Endothelial cell of umbilical vein (primary cell): ENCODE data around the gene OSGEPL1. TPM values are rescaled to one million over a fixed set of nuclear protein-coding genes. Genes with fewer than 3 reads are reported as not detected.
"Not testable (repeated sequence)": the region's sequence is repeated elsewhere in the genome, so short reads cannot be mapped to it uniquely, and the experiment has no call there.

ENCODE experiments used
- BruUV-seq: library from RNA; stranded (reverse); fragments of 400-500 nt; replicated peaks from 2 replicates; lab custom pipeline; 2021; lab: Mats Ljungman, UMichigan
- CTCF ChIA-PET: fragments of 300-600, 350-600 bp; sonication (Branson Sonifier 250); formaldehyde crosslinking; loops from one replicate; lab custom pipeline; 2021; ENCODE audit warnings: antibody characterized with exemption, inconsistent platforms; lab: Charles Lee
- POLR2A ChIA-PET: fragments of 300-600, 350-600 bp; sonication (Branson Sonifier 250); formaldehyde crosslinking; loops from one replicate; lab custom pipeline; 2021; ENCODE audit warnings: antibody characterized with exemption, inconsistent platforms; lab: Charles Lee
- DNase-seq: peaks from one replicate; pipeline ENCODE4 v3.0.0-alpha.2; 2011; ENCODE audit warnings: low read depth, low spot score
- FAIRE-seq: peaks from 2 replicates; lab custom pipeline; 2011; peaks lifted over from hg19 to GRCh38; lab: Jason Lieb, UNC
- H2AFZ ChIP-seq: 2 replicates; pipeline ENCODE4 v1.6.0; 2012; ENCODE audit warnings: low read depth, low read length, control low read depth, inconsistent platforms
- H3K27ac ChIP-seq: 2 replicates; pipeline ENCODE4 v1.5.1; 2011; ENCODE audit warnings: low read depth, mild to moderate bottlenecking, control low read depth, low read length, moderate library complexity; ENCODE audit not compliant: insufficient read depth
- H3K27me3 ChIP-seq, 2 experiments: 2 replicates each; pipeline versions ENCODE4 v1.6.0 to v1.6.1; 2011; ENCODE audit warnings: low read length in 2 of 2, mixed read lengths in 1 of 2; ENCODE audit not compliant: control insufficient read depth in 2 of 2, insufficient read depth in 2 of 2
- H3K36me3 ChIP-seq, 2 experiments: 2 replicates in 1 of 2; 3 replicates in 1 of 2; pipeline ENCODE4 v1.5.1; 2011; ENCODE audit warnings: low read length in 2 of 2, mild to moderate bottlenecking in 1 of 2, moderate library complexity in 1 of 2; ENCODE audit not compliant: control insufficient read depth in 2 of 2, insufficient read depth in 2 of 2; ENCODE audit errors: extremely low read depth in 1 of 2
- H3K4me1 ChIP-seq: 3 replicates; pipeline ENCODE4 v1.5.1; 2011; ENCODE audit warnings: mild to moderate bottlenecking, low read length; ENCODE audit not compliant: control insufficient read depth, insufficient read depth; ENCODE audit errors: extremely low read depth
- H3K4me2 ChIP-seq: 2 replicates; pipeline ENCODE4 v1.6.1; 2011; ENCODE audit warnings: low read length, control low read depth, mixed read lengths; ENCODE audit not compliant: insufficient read depth
- H3K4me3 ChIP-seq, 3 experiments: fragments of 200-600 bp in 1 of 3; sonication (generic), shearing (Covaris generic) in 1 of 3; replicated peaks in 1 of 3; 2 replicates each; pipeline ENCODE4 v1.5.1; 2011 to 2016; ENCODE audit warnings: control low read depth in 3 of 3, low read length in 3 of 3, mild to moderate bottlenecking in 2 of 3, inconsistent platforms in 1 of 3, low read depth in 1 of 3, moderate library complexity in 1 of 3; ENCODE audit not compliant: insufficient read depth in 1 of 3
- H3K79me2 ChIP-seq: 2 replicates; pipeline ENCODE4 v1.6.0; 2012; ENCODE audit warnings: low read length, inconsistent platforms; ENCODE audit not compliant: control insufficient read depth, insufficient read depth
- H3K9ac ChIP-seq: replicated peaks from 2 replicates; pipeline ENCODE3; 2011; ENCODE audit warnings: low read length, control low read depth; ENCODE audit not compliant: insufficient read depth; ENCODE audit errors: extremely low read depth
- H3K9me1 ChIP-seq: replicated peaks from 3 replicates; pipeline ENCODE4 v1.6.0; 2011; ENCODE audit warnings: mild to moderate bottlenecking, low read length; ENCODE audit not compliant: control insufficient read depth, insufficient read depth; ENCODE audit errors: extremely low read depth
- H3K9me3 ChIP-seq: replicated peaks from 2 replicates; pipeline ENCODE4 v1.5.1; 2012; ENCODE audit warnings: low read length, inconsistent platforms; ENCODE audit not compliant: control insufficient read depth, insufficient read depth
- H4K20me1 ChIP-seq: replicated peaks from 2 replicates; pipeline ENCODE3; 2011; ENCODE audit warnings: mild to moderate bottlenecking, low read length; ENCODE audit not compliant: control insufficient read depth, insufficient read depth; ENCODE audit errors: extremely low read depth
- FOS ChIP-seq: IDR thresholded peaks from 2 replicates; pipeline ENCODE4 v1.6.1; 2011; ENCODE audit warnings: mild to moderate bottlenecking, low read length, moderate library complexity, borderline replicate concordance; ENCODE audit not compliant: insufficient read depth
- GATA2 ChIP-seq: IDR thresholded peaks from 2 replicates; pipeline ENCODE4 v1.7.0; 2011; ENCODE audit warnings: low read depth, mild to moderate bottlenecking, moderate library complexity, mixed read lengths, low read length; ENCODE audit not compliant: insufficient read length, insufficient read depth
- JUN ChIP-seq: IDR thresholded peaks from 2 replicates; pipeline ENCODE4 v1.6.1; 2011; ENCODE audit warnings: borderline replicate concordance, low read depth; ENCODE audit not compliant: insufficient read length, insufficient read depth
- MYC ChIP-seq: IDR thresholded peaks from one replicate; pipeline ENCODE4 v1.6.1; 2011; ENCODE audit warnings: mild to moderate bottlenecking, low read depth, low read length
- dilution Hi-C: fragments of 300-500 bp; cut with MboI; formaldehyde crosslinking; loops from one replicate; pipeline ENCODE4 v1.15.0; 2019; ENCODE audit warnings: low sequenced_read_pairs; ENCODE audit not compliant: extremely low pct_ligation_motif_present
- intact Hi-C: fragments of 100-400 bp; cut with micrococcal nuclease; formaldehyde crosslinking; loops from one replicate; pipeline ENCODE4 v1.10.0; 2022
- polyA plus RNA-seq, 4 experiments: library from polyadenylated mRNA; depleted of rRNA in 3 of 4; stranded (reverse) in 3 of 4; unstranded in 1 of 4; fragments of >200 nt; gene quantifications; 2 replicates each; pipeline versions ENCODE4 v1.2.1 to v1.2.3, GENCODE V29; 2011 to 2012; ENCODE audit warnings: missing spikeins in 1 of 4
- total RNA-seq: library from RNA; stranded (reverse); gene quantifications from 2 replicates; pipeline ENCODE4 v1.2.3, GENCODE V29; 2021

Gene OSGEPL1
- total and polyA plus RNA-seq, 2 donors (not counting 3 experiments of a cell fraction or from before 2014, with no cell fraction given) = 2.7 to 5.9 TPM

DNA sequence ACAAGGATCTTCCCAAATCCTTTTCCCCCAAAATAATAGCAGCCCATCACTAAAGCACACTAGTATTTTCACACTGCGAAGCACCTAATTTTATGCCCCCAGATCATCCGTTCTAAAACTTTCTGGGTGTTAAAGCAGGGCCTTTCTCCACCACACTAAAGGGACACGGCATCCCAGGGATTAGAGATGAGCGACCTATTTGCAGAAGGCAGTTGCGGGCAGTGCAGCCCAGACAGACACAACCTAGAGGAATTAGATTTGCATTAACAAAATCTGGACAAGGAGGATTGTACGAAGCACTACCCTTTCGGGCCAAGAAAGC, 402 bp downstream of the OSGEPL1 start:
- no peak for DNase-seq
- TSS peak; percentile 64 for BruUV-seq
- intact Hi-C loops = loop anchor here (1.0 to 2.0 kb wide), 2 partner anchors 101 to 557 kb away; partner anchors contain the start of genes ASNSD1 and HIBCH
- Histone ChIP-seq H3K79me2 (no peaks in the 10 kb centered on the region), H2AFZ (peak overlapping the region; percentile 91), H3K4me3 (peak overlapping the region; percentile 85 to 97 (median 85)), H3K9me3 (no peaks in the 10 kb centered on the region), H3K4me1 (peaks cover 11% of the 10 kb centered on the region), H3K36me3 (peaks cover 0 to 4% of the 10 kb centered on the region in 2 experiments), H4K20me1 (no peaks in the 10 kb centered on the region), H3K27me3 (no peaks in the 10 kb centered on the region), H3K27ac (peak overlapping the region; percentile 75), H3K4me2 (peak overlapping the region; percentile 93), H3K9me1 (no peaks in the 10 kb centered on the region), H3K9ac (peak overlapping the region; percentile 89)
- POLR2A ChIA-PET = interaction anchor here (0.6 kb wide), 1 partner anchor 510 kb away, joined by 3 read pairs; no protein-coding TSS in a partner anchor
- TF ChIP-seq GATA2 = no peak
- TF ChIP-seq MYC = no peak
- no peak for TF ChIP-seq JUN
- TF ChIP-seq FOS = no peak
- dilution Hi-C loops = no loop called here
- FAIRE-seq = no peak
- CTCF ChIA-PET = interaction anchor here (0.7 to 4.6 kb wide), 20 partner anchors 8 to 1031 kb away, joined by 3 to 32 read pairs (median 5); partner anchors contain the start of genes ANKAR, ASNSD1 and SLC40A1

DNA sequence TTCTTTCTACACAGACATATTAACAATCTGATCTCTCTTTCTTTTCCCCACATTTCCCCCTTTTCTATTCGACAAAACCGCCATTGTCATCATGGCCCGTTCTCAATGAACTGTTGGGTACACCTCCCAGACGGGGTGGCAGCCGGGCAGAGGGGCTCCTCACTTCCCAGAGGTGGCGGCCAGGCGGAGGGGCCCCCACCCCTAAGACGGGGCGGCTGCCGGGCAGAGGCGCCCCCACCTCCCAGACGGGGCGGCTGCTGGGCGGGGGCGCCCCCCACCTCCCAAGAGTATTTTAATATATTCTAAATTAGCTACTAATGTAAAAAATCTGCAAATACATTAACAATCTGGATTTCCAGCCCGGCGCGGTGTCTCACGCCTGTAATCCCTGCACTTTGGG, 2.4 kb downstream of the OSGEPL1 start:
- H3K4me2 ChIP-seq, H2AFZ ChIP-seq, DNase-seq, H3K4me3 ChIP-seq, BruUV-seq, H3K79me2 ChIP-seq, FAIRE-seq, dilution Hi-C loops, H3K9ac ChIP-seq, H3K9me1 ChIP-seq, H3K36me3 ChIP-seq, H4K20me1 ChIP-seq, H3K27ac ChIP-seq, POLR2A ChIA-PET, intact Hi-C loops, H3K9me3 ChIP-seq, H3K27me3 ChIP-seq: not testable (repeated sequence)
- CTCF ChIA-PET = interaction anchor here (1.2 to 4.6 kb wide), 4 partner anchors 8 to 99 kb away, joined by 3 to 32 read pairs (median 6); no protein-coding TSS in a partner anchor
- peaks cover 11% of the 10 kb centered on the region for H3K4me1 ChIP-seq
